Mucosa of rectum (tissue), 2 donors: ENCODE data around the gene PRPF6.

Experiments
- H3K27ac ChIP-seq, 2 donors: one replicate each; pipeline ENCODE4 v1.7.0; 2013; ENCODE audit warnings: inconsistent platforms in 2 of 2, low read depth in 2 of 2, low read length in 2 of 2
- H3K27me3 ChIP-seq, 2 donors: one replicate each; pipeline ENCODE4 v1.7.0; 2013; ENCODE audit warnings: low read length in 2 of 2; ENCODE audit not compliant: control insufficient read depth in 2 of 2, insufficient read depth in 2 of 2
- H3K36me3 ChIP-seq, 2 donors: one replicate each; pipeline ENCODE4 v1.7.0; 2013; ENCODE audit warnings: low read length in 2 of 2; ENCODE audit not compliant: control insufficient read depth in 2 of 2, insufficient read depth in 2 of 2
- H3K4me1 ChIP-seq, 2 donors: one replicate each; pipeline ENCODE4 v1.7.0; 2013; ENCODE audit warnings: low read length in 2 of 2, mild to moderate bottlenecking in 1 of 2; ENCODE audit not compliant: control insufficient read depth in 2 of 2, insufficient read depth in 2 of 2
- H3K4me3 ChIP-seq, 2 donors: one replicate each; pipeline ENCODE4 v1.7.0; 2013; ENCODE audit warnings: low read length in 2 of 2
- H3K9ac ChIP-seq, 2 donors: one replicate each; pipeline ENCODE4 v1.7.0; 2013; ENCODE audit warnings: low read length in 2 of 2, low read depth in 1 of 2, mild to moderate bottlenecking in 1 of 2
- H3K9me3 ChIP-seq, 2 donors: one replicate each; pipeline ENCODE4 v1.7.0; 2013; ENCODE audit warnings: low read length in 2 of 2; ENCODE audit not compliant: control insufficient read depth in 2 of 2
- donor health status: healthy.
- donor health status: Normal muscosa, but diverticular disease.

Gene PRPF6

DNA sequence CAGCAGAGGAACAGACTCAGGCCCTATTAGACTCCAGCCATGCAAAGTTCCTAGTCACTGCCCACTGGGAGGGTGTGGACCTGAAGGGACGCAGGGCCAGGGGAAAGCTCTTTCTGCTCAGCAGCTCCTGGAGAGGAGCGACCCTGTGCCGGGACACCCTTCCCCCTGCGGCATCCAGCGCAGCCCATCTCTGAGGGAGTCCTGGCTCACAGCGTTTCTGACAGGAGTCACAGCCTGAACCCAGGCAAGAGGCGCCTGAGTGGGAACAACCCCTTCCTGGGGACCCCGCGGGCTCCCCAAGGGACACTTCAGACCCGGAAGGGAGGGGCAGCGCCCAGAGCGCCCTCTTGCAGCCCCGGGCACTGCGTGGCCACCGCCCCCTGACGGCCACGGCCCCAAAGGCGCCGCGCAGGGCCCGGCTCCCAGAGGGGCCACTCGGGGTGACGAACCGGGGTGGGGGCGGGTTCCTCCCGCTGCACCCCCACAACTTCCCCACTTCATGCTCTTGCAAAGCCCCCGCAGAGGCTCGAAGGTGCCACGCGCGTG is 25.6 kb upstream of the PRPF6 start:
- H3K27me3 ChIP-seq = no peaks in the 10 kb centered on the region
- peak overlapping the region; percentile 81 to 92 for H3K4me3 ChIP-seq
- no peaks in the 10 kb centered on the region for H3K9me3 ChIP-seq
- peaks cover 0 to 5% of the 10 kb centered on the region in 2 donors for H3K36me3 ChIP-seq
- peak overlapping the region; percentile 90 to 93 for H3K27ac ChIP-seq
- peak overlapping the region; percentile 87 to 96 for H3K9ac ChIP-seq
- H3K4me1 ChIP-seq = peaks cover 44 to 52% of the 10 kb centered on the region in 2 donors

DNA sequence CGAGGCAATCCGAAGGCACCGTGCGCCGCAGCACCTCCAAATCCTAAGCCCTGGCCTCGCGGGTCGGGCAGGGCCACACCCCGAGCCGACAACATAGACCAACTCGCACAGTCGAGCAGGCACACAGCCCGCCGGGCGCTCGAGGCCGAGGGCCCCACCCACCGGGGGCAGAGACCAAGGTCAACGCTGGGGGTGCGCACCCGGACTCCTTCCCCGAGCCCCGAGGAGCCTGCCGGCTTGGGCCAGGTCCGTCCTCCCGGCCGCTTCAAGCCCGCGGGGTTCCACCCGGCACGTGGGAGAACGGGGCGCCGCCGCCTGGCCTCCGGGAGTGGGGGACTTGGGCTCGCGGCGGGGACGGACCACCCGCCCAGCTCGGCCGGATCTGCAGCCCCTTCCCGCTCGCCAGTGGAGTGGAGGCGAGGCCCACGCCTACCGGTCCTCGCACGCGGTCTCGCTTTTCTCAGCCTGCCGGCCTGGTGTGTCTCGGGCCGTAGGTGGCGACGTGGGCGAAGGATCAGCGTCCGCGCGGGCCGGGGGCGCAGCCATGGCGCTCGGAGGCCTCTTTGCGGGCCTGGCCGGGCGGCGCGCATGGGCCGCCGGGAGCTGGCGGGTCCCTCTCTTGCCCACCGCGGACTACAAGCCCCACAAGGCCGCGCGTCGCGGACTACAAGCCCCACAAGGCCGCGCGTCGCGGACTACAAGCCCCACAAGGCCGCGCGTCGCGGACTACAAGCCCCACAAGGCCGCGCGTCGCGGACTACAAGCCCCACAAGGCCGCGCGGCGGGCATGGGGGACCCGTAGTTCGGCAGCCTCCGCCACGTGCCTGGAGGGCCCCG is 24.9 kb upstream of the PRPF6 start, which contains the start of gene UCKL1:
Gene UCKL1, minus strand, starts transcription at position 590 of the 837 bp plus-strand sequence. Its CDS starts 44 bp downstream, at position 546.
- Histone ChIP-seq H3K27ac (peak within 1 kb of the TSS; percentile 90 to 93), H3K36me3 (peaks cover 0 to 5% of the 10 kb centered on the region in 2 donors), H3K4me3 (peak within 1 kb of the TSS; percentile 81 to 92), H3K27me3 (no peaks in the 10 kb centered on the region), H3K4me1 (peaks cover 37 to 45% of the 10 kb centered on the region in 2 donors), H3K9me3 (no peaks in the 10 kb centered on the region), H3K9ac (peak within 1 kb of the TSS; percentile 87 to 96)

DNA sequence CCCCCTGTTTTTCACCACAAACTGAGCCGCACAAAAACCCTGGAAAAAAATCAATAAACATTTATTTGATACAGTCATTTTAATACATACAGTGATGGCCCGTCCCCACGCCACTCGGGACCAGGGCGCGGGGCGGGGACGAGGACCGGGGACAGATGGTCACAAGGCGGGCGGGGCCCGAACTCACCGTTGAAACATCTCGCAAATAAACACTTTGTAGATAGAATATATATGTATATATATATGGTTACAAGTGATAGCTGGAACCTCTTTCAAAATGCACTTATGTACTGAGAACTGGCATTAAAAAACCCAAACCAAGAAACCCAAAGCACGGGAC is 24.3 kb upstream of the PRPF6 start:
- H3K4me3 ChIP-seq = peak overlapping the region; percentile 60 to 71
- H3K27ac ChIP-seq = peak overlapping the region; percentile 86 to 87
- no peaks in the 10 kb centered on the region for H3K27me3 ChIP-seq
- H3K9me3 ChIP-seq = no peaks in the 10 kb centered on the region
- H3K4me1 ChIP-seq = peaks cover 33 to 41% of the 10 kb centered on the region in 2 donors
- H3K36me3 ChIP-seq = peaks cover 0 to 9% of the 10 kb centered on the region in 2 donors
- H3K9ac ChIP-seq = peak overlapping the region; percentile 63

DNA sequence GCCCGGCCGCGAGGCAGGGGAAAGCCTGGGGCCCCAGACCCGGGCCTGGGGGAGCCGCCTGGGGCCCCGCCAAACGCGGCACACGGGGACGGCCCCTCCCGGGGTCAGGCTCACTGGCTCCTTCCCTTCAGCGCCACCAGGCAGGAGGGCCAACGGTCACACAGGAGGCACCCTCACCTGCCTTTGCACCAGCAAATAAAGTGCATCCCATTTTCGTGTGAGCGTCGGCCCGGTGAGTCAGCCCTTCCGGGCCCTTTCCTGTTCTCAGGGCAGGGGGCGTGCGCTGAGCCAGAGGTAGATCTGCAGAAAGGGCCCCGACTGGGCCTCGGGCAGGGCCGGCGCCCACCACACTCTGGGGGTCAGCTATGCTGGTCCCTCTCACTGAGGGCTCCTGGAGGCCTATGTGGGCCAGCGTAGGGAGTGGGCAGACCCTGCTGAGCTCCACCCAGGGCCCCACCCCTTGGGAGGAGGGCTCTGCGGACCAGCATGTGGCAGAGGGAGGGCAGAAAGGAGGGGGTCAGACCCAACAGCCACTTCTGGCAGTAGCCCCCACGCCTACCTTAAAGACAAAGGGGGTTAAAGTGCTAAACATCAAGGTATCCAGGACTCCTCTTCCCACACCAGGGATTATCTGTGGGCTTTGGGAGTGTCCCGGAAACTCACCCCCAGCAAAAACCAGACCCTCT is 23.8 kb upstream of the PRPF6 start:
- Histone ChIP-seq H3K9me3 (no peaks in the 10 kb centered on the region), H3K4me1 (peaks cover 28 to 36% of the 10 kb centered on the region in 2 donors), H3K4me3 (peak overlapping the region; percentile 60 to 71), H3K9ac (peak overlapping the region; percentile 63), H3K27ac (peak overlapping the region; percentile 86 to 87), H3K27me3 (no peaks in the 10 kb centered on the region), H3K36me3 (peaks cover 0 to 9% of the 10 kb centered on the region in 2 donors)

DNA sequence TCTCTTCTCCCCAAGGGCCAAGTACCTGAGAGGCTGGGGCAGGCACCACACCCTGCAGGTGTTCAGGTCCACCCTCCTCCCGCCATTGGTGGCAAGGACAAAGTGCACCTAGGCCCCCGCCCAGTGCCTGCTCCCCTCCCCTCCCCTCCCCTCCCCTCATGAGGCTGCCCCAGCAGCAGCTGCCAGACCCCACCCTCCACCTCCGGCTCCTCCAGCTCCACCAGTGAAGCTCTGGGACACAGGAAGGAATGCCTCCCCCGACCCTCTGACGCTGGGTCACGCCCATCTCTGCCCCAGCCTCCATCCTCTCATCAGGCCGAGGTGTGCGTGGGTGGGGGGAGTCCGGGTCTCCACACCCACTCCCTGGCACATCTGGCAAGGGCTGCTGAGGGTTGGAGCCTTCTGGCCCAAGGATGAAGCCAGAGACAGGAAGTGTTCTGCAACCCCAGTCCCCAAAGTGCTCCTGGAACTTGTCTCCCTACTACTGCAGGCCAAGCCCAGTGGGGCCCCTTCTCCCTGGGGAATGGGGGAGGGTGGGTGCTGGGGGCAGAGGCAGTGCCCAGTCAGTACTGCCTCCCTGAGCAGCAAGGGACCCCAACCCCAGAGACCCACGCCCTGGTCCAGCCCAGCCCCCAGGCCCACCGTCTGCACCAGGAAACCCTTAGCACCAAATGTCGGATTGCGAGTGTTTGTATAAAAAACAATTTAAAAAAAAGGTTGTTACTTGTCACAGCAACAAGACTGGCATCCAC is 23.1 kb upstream of the PRPF6 start:
- H3K27ac ChIP-seq = peak overlapping the region; percentile 86 to 87

DNA sequence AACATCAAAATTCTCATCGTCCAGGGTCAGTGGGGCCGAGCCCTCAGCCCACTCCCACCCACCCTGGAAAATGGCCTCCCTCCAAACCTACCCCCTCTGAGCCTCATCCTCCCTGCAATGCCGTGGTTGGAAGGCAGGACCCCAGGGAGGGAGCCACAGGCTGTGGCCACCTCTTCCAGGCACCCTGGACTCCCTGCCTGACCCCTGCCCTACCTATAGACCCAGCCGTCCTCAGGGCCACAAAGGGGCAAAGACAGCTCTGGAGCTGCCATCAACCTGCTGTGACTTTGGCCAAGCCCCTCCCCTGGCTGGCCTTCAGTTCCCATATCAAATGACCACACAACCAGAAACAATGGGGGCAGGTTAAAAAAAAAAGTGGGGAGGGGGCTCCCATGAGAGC is 22.5 kb upstream of the PRPF6 start:
- no peak overlapping the region for H3K27ac ChIP-seq
- H3K9ac ChIP-seq = no peak overlapping the region
- no peaks in the 10 kb centered on the region for H3K27me3 ChIP-seq
- no peak overlapping the region for H3K4me3 ChIP-seq
- H3K4me1 ChIP-seq = peaks cover 22 to 29% of the 10 kb centered on the region in 2 donors
- peaks cover 0 to 6% of the 10 kb centered on the region in 2 donors for H3K36me3 ChIP-seq
- no peaks in the 10 kb centered on the region for H3K9me3 ChIP-seq

More for the DNA sequence above, 23.1 kb upstream of the PRPF6 start:
- Histone ChIP-seq H3K4me3 (peak overlapping the region; percentile 60 to 71), H3K9ac (peak overlapping the region; percentile 63), H3K27me3 (no peaks in the 10 kb centered on the region), H3K4me1 (peaks cover 22 to 29% of the 10 kb centered on the region in 2 donors), H3K36me3 (peaks cover 0 to 6% of the 10 kb centered on the region in 2 donors), H3K9me3 (no peaks in the 10 kb centered on the region)

DNA sequence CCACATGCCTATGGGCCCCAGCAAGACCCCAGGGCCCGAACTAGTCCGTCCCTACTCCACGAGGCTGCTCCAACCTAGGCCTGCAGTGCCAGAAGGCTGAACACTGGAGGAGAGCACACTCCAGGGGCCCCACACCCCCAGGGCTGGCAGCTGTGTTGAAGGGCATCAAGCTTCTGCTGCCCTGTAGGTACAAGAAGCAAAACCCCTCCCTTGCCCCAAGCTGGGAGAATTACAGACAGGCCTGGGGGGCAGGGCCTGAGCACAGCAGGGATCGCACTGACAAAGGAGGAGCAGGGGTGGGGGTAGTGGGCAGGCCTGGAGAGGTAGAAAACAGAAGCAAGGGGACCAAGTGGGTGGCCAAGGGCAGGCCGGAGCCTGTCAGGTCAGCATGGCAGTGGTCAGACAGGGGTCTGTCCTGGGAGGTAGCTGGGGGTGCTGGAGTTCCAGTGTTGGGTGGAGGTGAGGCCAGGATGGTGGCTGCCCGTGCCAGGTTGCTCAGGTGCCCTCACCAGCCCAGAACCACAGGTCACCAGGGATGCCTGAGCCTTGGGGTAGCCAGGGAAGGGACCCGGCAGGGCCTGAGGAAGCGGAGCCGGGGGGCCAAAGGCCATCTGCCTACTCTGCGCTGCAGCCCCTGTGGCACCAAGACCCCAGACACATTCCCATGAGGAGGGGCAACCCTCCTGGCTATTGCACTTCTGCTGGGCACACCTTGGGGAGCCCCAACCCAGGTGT is 21.8 kb upstream of the PRPF6 start:
- H3K36me3 ChIP-seq = peaks cover 0 to 6% of the 10 kb centered on the region in 2 donors
- peaks cover 16 to 23% of the 10 kb centered on the region in 2 donors for H3K4me1 ChIP-seq
- no peak overlapping the region for H3K27ac ChIP-seq
- no peak overlapping the region for H3K4me3 ChIP-seq
- H3K9me3 ChIP-seq = no peaks in the 10 kb centered on the region
- H3K27me3 ChIP-seq = no peaks in the 10 kb centered on the region
- no peak overlapping the region for H3K9ac ChIP-seq

DNA sequence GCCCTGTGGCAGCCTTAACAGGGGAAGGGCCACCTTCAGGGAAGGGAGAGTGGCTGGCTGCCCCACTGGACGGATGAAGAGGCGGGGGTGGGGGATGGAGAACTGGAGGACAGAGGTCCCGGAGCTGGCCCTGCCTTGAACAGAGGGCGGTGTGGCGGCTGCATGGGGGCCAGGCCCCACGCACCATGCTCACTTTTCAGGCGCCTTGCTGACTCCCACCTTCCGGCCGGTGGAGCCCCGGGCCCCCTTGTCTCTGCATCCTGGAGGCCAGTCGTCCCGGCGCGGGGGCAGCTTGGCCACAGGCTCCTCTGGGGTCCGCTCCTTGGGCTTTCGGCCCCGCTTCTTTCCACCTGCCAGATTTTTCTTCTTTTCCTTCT is 21.2 kb upstream of the PRPF6 start:
- Histone ChIP-seq H3K27me3 (no peaks in the 10 kb centered on the region), H3K27ac (no peak overlapping the region), H3K36me3 (peaks cover 0 to 4% of the 10 kb centered on the region in 2 donors)

More for the DNA sequence above, 21.2 kb upstream of the PRPF6 start:
- Histone ChIP-seq H3K4me3 (no peak overlapping the region), H3K4me1 (peaks cover 11 to 17% of the 10 kb centered on the region in 2 donors), H3K9ac (no peak overlapping the region), H3K9me3 (no peaks in the 10 kb centered on the region)
